ENCODE measurements around the gene RALY. TPM values are rescaled to one million over a fixed set of nuclear protein-coding genes. Genes with fewer than 3 reads are reported as not detected.

The RALY gene
- total RNA-seq, 1 donor from 2014 or later: 153 TPM

- Mint-ChIP-seq H3K4me1 (peaks cover 54% of the 10 kb centered on the region), H3K27ac (peak overlapping the region; percentile 34), H3K4me3 (peak overlapping the region; percentile 89), H3K36me3 (ENCODE audit: low read depth) (peaks cover 57% of the 10 kb centered on the region), H3K9me3 (no peaks in the 10 kb centered on the region), H3K27me3 (peaks cover 2% of the 10 kb centered on the region)
- intact Hi-C loops (cut with micrococcal nuclease): no loop called here
- no peak for DNase-seq
These were observed 115.7 kb downstream of the RALY start for GRCh38 chr20:34109442-34109841.

- H3K27me3 Mint-ChIP-seq: peaks cover 2% of the 10 kb centered on the region
These were observed 116.5 kb downstream of the RALY start for GRCh38 chr20:34110025-34110744.

GRCh38 chr20:34110745-34111641 lies 117.3 kb downstream of the RALY start:
- H3K9me3 Mint-ChIP-seq: no peaks in the 10 kb centered on the region
- peaks cover 41% of the 10 kb centered on the region for H3K4me1 Mint-ChIP-seq
- DNase-seq: peak; percentile 71
- H3K27me3 Mint-ChIP-seq: peaks cover 4% of the 10 kb centered on the region
- intact Hi-C loops (cut with micrococcal nuclease): loop anchor here (2.0 to 5.0 kb wide), 2 partner anchors 448 to 566 kb away; partner anchors contain the start of genes MAP1LC3A and PIGU
- peak overlapping the region; percentile 89 for H3K4me3 Mint-ChIP-seq
- H3K27ac Mint-ChIP-seq: peak overlapping the region; percentile 98
- H3K36me3 Mint-ChIP-seq (ENCODE audit: low read depth): peaks cover 43% of the 10 kb centered on the region

More at GRCh38 chr20:34110025-34110744, 116.5 kb downstream of the RALY start:
- Mint-ChIP-seq H3K27ac (peak overlapping the region; percentile 98), H3K36me3 (ENCODE audit: low read depth) (peaks cover 50% of the 10 kb centered on the region), H3K4me3 (peak overlapping the region; percentile 89), H3K9me3 (no peaks in the 10 kb centered on the region), H3K4me1 (peaks cover 48% of the 10 kb centered on the region)
- intact Hi-C loops (cut with micrococcal nuclease): loop anchor here (2.0 to 5.0 kb wide), 2 partner anchors 449 to 567 kb away; partner anchors contain the start of genes MAP1LC3A and PIGU
- peak; percentile 63 for DNase-seq

GRCh38 chr20:34111702-34112599 lies 118.2 kb downstream of the RALY start, which contains the start of gene EIF2S2:
EIF2S2 (minus strand) TSS chr20:34112243; CDS start chr20:34112110, 133 bp downstream.
- Mint-ChIP-seq H3K9me3 (no peaks in the 10 kb centered on the region), H3K27me3 (peaks cover 7% of the 10 kb centered on the region), H3K36me3 (ENCODE audit: low read depth) (peaks cover 37% of the 10 kb centered on the region), H3K4me3 (peak within 1 kb of the TSS; percentile 89), H3K27ac (peak within 1 kb of the TSS; percentile 98), H3K4me1 (peaks cover 35% of the 10 kb centered on the region)
- intact Hi-C loops (cut with micrococcal nuclease): loop anchor here (1.0 to 5.0 kb wide), 5 partner anchors 119 to 565 kb away; partner anchors contain the start of genes CHMP4B, DYNLRB1, MAP1LC3A and PIGU
- DNase-seq: peak; percentile 99

- peak overlapping the region; percentile 98 for H3K27ac Mint-ChIP-seq
- no peak for DNase-seq
- intact Hi-C loops (cut with micrococcal nuclease): loop anchor here (1.0 to 5.0 kb wide), 4 partner anchors 119 to 565 kb away; partner anchors contain the start of genes CHMP4B, DYNLRB1, PIGU and RALY
- H3K4me1 Mint-ChIP-seq: peaks cover 30% of the 10 kb centered on the region
- H3K9me3 Mint-ChIP-seq: no peaks in the 10 kb centered on the region
- peaks cover 11% of the 10 kb centered on the region for H3K27me3 Mint-ChIP-seq
- H3K4me3 Mint-ChIP-seq: peak overlapping the region; percentile 89
- peaks cover 32% of the 10 kb centered on the region for H3K36me3 Mint-ChIP-seq (ENCODE audit: low read depth)
These were observed 118.9 kb downstream of the RALY start for GRCh38 chr20:34112600-34113101.

GRCh38 chr20:34114809-34115208 lies 121.1 kb downstream of the RALY start:
- no peak overlapping the region for H3K27ac Mint-ChIP-seq
- intact Hi-C loops (cut with micrococcal nuclease): loop anchor here (5.0 kb wide), 1 partner anchor 562 kb away; the partner anchor contains the start of gene PIGU
- peaks cover 17% of the 10 kb centered on the region for H3K27me3 Mint-ChIP-seq
- H3K36me3 Mint-ChIP-seq (ENCODE audit: low read depth): peaks cover 14% of the 10 kb centered on the region
- H3K9me3 Mint-ChIP-seq: no peaks in the 10 kb centered on the region
- H3K4me3 Mint-ChIP-seq: no peak overlapping the region
- H3K4me1 Mint-ChIP-seq: peaks cover 15% of the 10 kb centered on the region
- DNase-seq: no peak

GRCh38 chr20:34115232-34115631 lies 121.5 kb downstream of the RALY start:
- intact Hi-C loops (cut with micrococcal nuclease): no loop called here
- Mint-ChIP-seq H3K4me1 (peaks cover 13% of the 10 kb centered on the region), H3K27ac (no peak overlapping the region), H3K36me3 (ENCODE audit: low read depth) (peaks cover 11% of the 10 kb centered on the region), H3K4me3 (no peak overlapping the region), H3K9me3 (no peaks in the 10 kb centered on the region), H3K27me3 (peaks cover 17% of the 10 kb centered on the region)
- no peak for DNase-seq

- no peak for DNase-seq
- Mint-ChIP-seq H3K27ac (no peak overlapping the region), H3K4me3 (no peak overlapping the region), H3K36me3 (ENCODE audit: low read depth) (no peaks in the 10 kb centered on the region), H3K4me1 (peaks cover 13% of the 10 kb centered on the region), H3K9me3 (no peaks in the 10 kb centered on the region), H3K27me3 (peaks cover 14% of the 10 kb centered on the region)
- intact Hi-C loops (cut with micrococcal nuclease): no loop called here
These were observed 126.5 kb downstream of the RALY start for GRCh38 chr20:34120213-34120612.

GRCh38 chr20:34122274-34122980 lies 128.7 kb downstream of the RALY start:
- no peaks in the 10 kb centered on the region for H3K36me3 Mint-ChIP-seq (ENCODE audit: low read depth)
- peaks cover 12% of the 10 kb centered on the region for H3K4me1 Mint-ChIP-seq
- H3K27me3 Mint-ChIP-seq: peaks cover 15% of the 10 kb centered on the region
- intact Hi-C loops (cut with micrococcal nuclease): no loop called here
- no peak overlapping the region for H3K4me3 Mint-ChIP-seq
- H3K27ac Mint-ChIP-seq: no peak overlapping the region
- H3K9me3 Mint-ChIP-seq: no peaks in the 10 kb centered on the region
- DNase-seq: peak; percentile 24

GRCh38 chr20:34123309-34123708 lies 129.6 kb downstream of the RALY start:
- H3K4me3 Mint-ChIP-seq: no peak overlapping the region
- no peaks in the 10 kb centered on the region for H3K9me3 Mint-ChIP-seq
- H3K4me1 Mint-ChIP-seq: peaks cover 12% of the 10 kb centered on the region
- H3K27ac Mint-ChIP-seq: no peak overlapping the region
- intact Hi-C loops (cut with micrococcal nuclease): no loop called here
- DNase-seq: no peak
- peaks cover 15% of the 10 kb centered on the region for H3K27me3 Mint-ChIP-seq
- H3K36me3 Mint-ChIP-seq (ENCODE audit: low read depth): no peaks in the 10 kb centered on the region

GRCh38 chr20:34124469-34125249 lies 130.9 kb downstream of the RALY start:
- Mint-ChIP-seq H3K4me3 (no peak overlapping the region), H3K27me3 (peaks cover 14% of the 10 kb centered on the region), H3K36me3 (ENCODE audit: low read depth) (no peaks in the 10 kb centered on the region), H3K27ac (no peak overlapping the region), H3K4me1 (peaks cover 15% of the 10 kb centered on the region), H3K9me3 (no peaks in the 10 kb centered on the region)
- DNase-seq: peak; percentile 58
- intact Hi-C loops (cut with micrococcal nuclease): loop anchor here (5.0 kb wide), 1 partner anchor 262 kb away; no protein-coding TSS in a partner anchor
